Activated CD8-positive, alpha-beta memory T cell treated with anti-CD3 and anti-CD28 coated beads, Interleukin-2, amount 50 U/mL, for 24 hours (primary cell): ENCODE data around the gene FUT8.

Experiments
- DNase-seq: peaks from one replicate; pipeline ENCODE4 v3.0.0-alpha.2; 2020; ENCODE audit errors: extremely low read depth

FUT8 gene

GRCh38 chr14:65492266-65492665 lies 79.7 kb downstream of the FUT8 start:
- DNase-seq, result no peak

GRCh38 chr14:65495196-65495595 lies 82.7 kb downstream of the FUT8 start:
- no peak for DNase-seq

GRCh38 chr14:65496178-65496993 lies 83.9 kb downstream of the FUT8 start:
- no peak for DNase-seq

GRCh38 chr14:65499138-65499537 lies 86.6 kb downstream of the FUT8 start:
- no peak for DNase-seq

- DNase-seq, result no peak
Measured at GRCh38 chr14:65500075-65500474, 87.5 kb downstream of the FUT8 start.

GRCh38 chr14:65501328-65501727 lies 88.8 kb downstream of the FUT8 start:
- no peak for DNase-seq

GRCh38 chr14:65502676-65503124 lies 90.2 kb downstream of the FUT8 start:
- no peak for DNase-seq

- DNase-seq, result no peak
Measured at GRCh38 chr14:65503771-65504170, 91.2 kb downstream of the FUT8 start.

GRCh38 chr14:65506801-65507200 lies 94.3 kb downstream of the FUT8 start:
- DNase-seq, result no peak

- DNase-seq, result no peak
Measured at GRCh38 chr14:65509842-65510241, 97.3 kb downstream of the FUT8 start.

GRCh38 chr14:65513671-65514070 lies 101.1 kb downstream of the FUT8 start:
- DNase-seq, result no peak

- no peak for DNase-seq
Measured at GRCh38 chr14:65517635-65518542, 105.4 kb downstream of the FUT8 start.

- no peak for DNase-seq
Measured at GRCh38 chr14:65528069-65528468, 115.5 kb downstream of the FUT8 start.

- no peak for DNase-seq
Measured at GRCh38 chr14:65531148-65531547, 118.6 kb downstream of the FUT8 start.

- DNase-seq, result no peak
Measured at GRCh38 chr14:65533736-65534404, 121.3 kb downstream of the FUT8 start.

- DNase-seq, result no peak
Measured at GRCh38 chr14:65536781-65537423, 124.4 kb downstream of the FUT8 start.

GRCh38 chr14:65548878-65549277 lies 136.3 kb downstream of the FUT8 start:
- no peak for DNase-seq

- no peak for DNase-seq
Measured at GRCh38 chr14:65549429-65549828, 136.9 kb downstream of the FUT8 start.

GRCh38 chr14:65550779-65551643 lies 138.5 kb downstream of the FUT8 start:
- no peak for DNase-seq

GRCh38 chr14:65552724-65553123 lies 140.2 kb downstream of the FUT8 start:
- no peak for DNase-seq

- DNase-seq, result no peak
Measured at GRCh38 chr14:65554837-65555236, 142.3 kb downstream of the FUT8 start.
